NCI-H1092 (cell line): ENCODE results near the gene SLC25A34.
"Not testable (repeated sequence)": the region's sequence is repeated elsewhere in the genome, so short reads cannot be mapped to it uniquely, and the experiment has no call there.

Experiments
- DNase-seq: peaks from one replicate; lab custom pipeline; 2025; lab: John Stamatoyannopoulos, UW

Gene SLC25A34

GRCh38 chr1:15736038-15736891 lies at the start of gene SLC25A34:
SLC25A34 (plus strand) TSS chr1:15736258; CDS start chr1:15736486, 228 bp downstream.
- no peak for DNase-seq

- no peak for DNase-seq
Observed at GRCh38 chr1:15687446-15687845, 48.6 kb upstream of the SLC25A34 start.

- DNase-seq, result no peak
Observed at GRCh38 chr1:15690317-15690716, 45.7 kb upstream of the SLC25A34 start.

GRCh38 chr1:15691434-15692032 lies 44.5 kb upstream of the SLC25A34 start:
- no peak for DNase-seq

- no peak for DNase-seq
Observed at GRCh38 chr1:15692121-15692682, 43.9 kb upstream of the SLC25A34 start.

- no peak for DNase-seq
Observed at GRCh38 chr1:15693371-15693770, 42.7 kb upstream of the SLC25A34 start.

GRCh38 chr1:15696956-15697521 lies 39.0 kb upstream of the SLC25A34 start:
- DNase-seq, result no peak

GRCh38 chr1:15698201-15698600 lies 37.9 kb upstream of the SLC25A34 start:
- no peak for DNase-seq

GRCh38 chr1:15699321-15699720 lies 36.7 kb upstream of the SLC25A34 start:
- DNase-seq, result not testable (repeated sequence)

- DNase-seq, result no peak
Observed at GRCh38 chr1:15700508-15700907, 35.5 kb upstream of the SLC25A34 start.

- DNase-seq, result no peak
Observed at GRCh38 chr1:15701784-15702183, 34.3 kb upstream of the SLC25A34 start.

- DNase-seq, result no peak
Observed at GRCh38 chr1:15702722-15703550, 33.1 kb upstream of the SLC25A34 start.

- no peak for DNase-seq
Observed at GRCh38 chr1:15703562-15703961, 32.5 kb upstream of the SLC25A34 start.

- DNase-seq, result no peak
Observed at GRCh38 chr1:15704526-15705183, 31.4 kb upstream of the SLC25A34 start.

GRCh38 chr1:15705184-15705566 lies 30.9 kb upstream of the SLC25A34 start:
- no peak for DNase-seq

GRCh38 chr1:15706751-15707150 lies 29.3 kb upstream of the SLC25A34 start:
- no peak for DNase-seq

GRCh38 chr1:15707239-15707925 lies 28.7 kb upstream of the SLC25A34 start:
- DNase-seq, result no peak

- DNase-seq, result no peak
Observed at GRCh38 chr1:15708486-15709137, 27.4 kb upstream of the SLC25A34 start.

- no peak for DNase-seq
Observed at GRCh38 chr1:15709226-15709625, 26.8 kb upstream of the SLC25A34 start.

- no peak for DNase-seq
Observed at GRCh38 chr1:15712168-15712567, 23.9 kb upstream of the SLC25A34 start.
